Calu3 (cell line): ENCODE results near the gene UBE2J2. TPM values are rescaled to one million over a fixed set of nuclear protein-coding genes. Genes with fewer than 3 reads are reported as not detected.
"Not testable (repeated sequence)": the region's sequence is repeated elsewhere in the genome, so short reads cannot be mapped to it uniquely, and the experiment has no call there.

ENCODE experiments used
- BruUV-seq: library from RNA; stranded (reverse); fragments of 400-500 nt; replicated peaks from 2 replicates; lab custom pipeline; 2021; lab: Mats Ljungman, UMichigan
- CTCF ChIA-PET: fragments of 300-600 bp; sonication (Branson Sonifier 250); formaldehyde crosslinking; loops from one replicate; lab custom pipeline; 2022; ENCODE audit warnings: antibody characterized with exemption; lab: Charles Lee
- DNase-seq: peaks from one replicate; pipeline ENCODE4 v3.0.0; 2022
- H3K27ac Mint-ChIP-seq: one replicate; pipeline ENCODE4 v1.8.0; 2022; ENCODE audit warnings: mixed read lengths; ENCODE audit not compliant: unreplicated experiment
- H3K27me3 Mint-ChIP-seq: one replicate; pipeline ENCODE4 v1.8.0; 2022; ENCODE audit warnings: mixed read lengths; ENCODE audit not compliant: unreplicated experiment
- H3K36me3 Mint-ChIP-seq: one replicate; pipeline ENCODE4 v1.8.0; 2022; ENCODE audit warnings: mild to moderate bottlenecking, moderate library complexity, mixed read lengths; ENCODE audit not compliant: insufficient read depth, unreplicated experiment
- H3K4me1 Mint-ChIP-seq: one replicate; pipeline ENCODE4 v1.8.0; 2022; ENCODE audit warnings: mild to moderate bottlenecking, low read depth, mixed read lengths; ENCODE audit not compliant: unreplicated experiment
- H3K4me3 Mint-ChIP-seq: one replicate; pipeline ENCODE4 v1.8.0; 2022; ENCODE audit warnings: mild to moderate bottlenecking, low read depth, moderate library complexity, mixed read lengths; ENCODE audit not compliant: unreplicated experiment
- H3K9me3 Mint-ChIP-seq: one replicate; pipeline ENCODE4 v1.8.0; 2022; ENCODE audit warnings: low read depth, mixed read lengths; ENCODE audit not compliant: unreplicated experiment
- CTCF ChIP-seq: fragments of 200-600 bp; IDR thresholded peaks from one replicate; pipeline ENCODE4 v1.8.0; 2022; ENCODE audit warnings: antibody characterized with exemption; ENCODE audit not compliant: unreplicated experiment
- intact Hi-C: fragments of 100-400 bp; cut with micrococcal nuclease; formaldehyde crosslinking; loops from one replicate; pipeline ENCODE4 v1.10.0; 2022; ENCODE audit not compliant: unreplicated experiment
- total RNA-seq: library from RNA; stranded (reverse); gene quantifications from 2 replicates; pipeline ENCODE4 v1.2.3, GENCODE V29; 2022

Gene UBE2J2
- total RNA-seq, 1 experiment from 2014 or later = 45.6 TPM

GRCh38 chr1:1317420-1317819, 43.8 kb upstream of the UBE2J2 start:
- no peaks in the 10 kb centered on the region for H3K27me3 Mint-ChIP-seq
- H3K36me3 Mint-ChIP-seq = peaks cover 74% of the 10 kb centered on the region
- BruUV-seq = TSS peak; percentile 57
- intact Hi-C loops = no loop called here
- no peak overlapping the region for H3K4me3 Mint-ChIP-seq
- no peak overlapping the region for H3K27ac Mint-ChIP-seq
- TF ChIP-seq CTCF = no peak
- no peaks in the 10 kb centered on the region for H3K9me3 Mint-ChIP-seq
- CTCF ChIA-PET = no interaction called here
- peaks cover 11% of the 10 kb centered on the region for H3K4me1 Mint-ChIP-seq
- DNase-seq = no peak

GRCh38 chr1:1316199-1316598, 42.5 kb upstream of the UBE2J2 start:
- H3K9me3 Mint-ChIP-seq, H3K4me3 Mint-ChIP-seq, CTCF ChIA-PET, intact Hi-C loops, BruUV-seq, H3K4me1 Mint-ChIP-seq, DNase-seq, H3K27ac Mint-ChIP-seq, H3K27me3 Mint-ChIP-seq: not testable (repeated sequence)
- H3K36me3 Mint-ChIP-seq = peaks cover 75% of the 10 kb centered on the region

GRCh38 chr1:1315435-1315954, 41.8 kb upstream of the UBE2J2 start:
- Mint-ChIP-seq H3K27me3 (no peaks in the 10 kb centered on the region), H3K36me3 (peaks cover 78% of the 10 kb centered on the region), H3K9me3 (no peaks in the 10 kb centered on the region), H3K27ac (no peak overlapping the region), H3K4me3 (no peak overlapping the region), H3K4me1 (peaks cover 8% of the 10 kb centered on the region)
- no peak for TF ChIP-seq CTCF
- CTCF ChIA-PET = no interaction called here
- BruUV-seq = no TSS peak
- intact Hi-C loops = no loop called here
- DNase-seq = no peak

GRCh38 chr1:1314678-1315335, 41.2 kb upstream of the UBE2J2 start:
- TF ChIP-seq CTCF = no peak
- peaks cover 79% of the 10 kb centered on the region for H3K36me3 Mint-ChIP-seq
- H3K4me1 Mint-ChIP-seq = peaks cover 8% of the 10 kb centered on the region
- CTCF ChIA-PET = no interaction called here
- no TSS peak for BruUV-seq
- H3K27me3 Mint-ChIP-seq = no peaks in the 10 kb centered on the region
- DNase-seq = no peak
- no peak overlapping the region for H3K4me3 Mint-ChIP-seq
- H3K9me3 Mint-ChIP-seq = no peaks in the 10 kb centered on the region
- intact Hi-C loops = no loop called here
- H3K27ac Mint-ChIP-seq = no peak overlapping the region

- TF ChIP-seq CTCF = no peak
- Mint-ChIP-seq H3K9me3 (no peaks in the 10 kb centered on the region), H3K4me3 (no peak overlapping the region), H3K4me1 (peaks cover 3% of the 10 kb centered on the region), H3K27ac (no peak overlapping the region), H3K27me3 (no peaks in the 10 kb centered on the region), H3K36me3 (peaks cover 81% of the 10 kb centered on the region)
- DNase-seq = no peak
- BruUV-seq = no TSS peak
- CTCF ChIA-PET = no interaction called here
- intact Hi-C loops = no loop called here
Observed at GRCh38 chr1:1314237-1314586, 40.6 kb upstream of the UBE2J2 start.
